K562 (cell line): ENCODE measurements around the gene EPHB4. TPM values are rescaled to one million over a fixed set of nuclear protein-coding genes. Genes with fewer than 3 reads are reported as not detected.

Experiments used
- CHD1 ChIP-seq: fragments of 200-600 bp; sonication (generic); IDR thresholded peaks from one replicate; pipeline ENCODE4 v1.6.1; 2012; ENCODE audit warnings: mild to moderate bottlenecking, moderate library complexity, low read length, inconsistent platforms
- MBD2 ChIP-seq: sonication (generic); IDR thresholded peaks from 2 replicates; pipeline ENCODE4 v1.6.1; 2016; ENCODE audit warnings: low read depth, borderline replicate concordance
- PCBP1 ChIP-seq: fragments of 200-400 bp; formaldehyde crosslinking; IDR thresholded peaks from 2 replicates; pipeline ENCODE4 v1.6.1; 2018; ENCODE audit warnings: mild to moderate bottlenecking, low read depth, low read length; ENCODE audit not compliant: poor library complexity, severe bottlenecking
- RBM25 ChIP-seq: fragments of 200-400 bp; formaldehyde crosslinking; IDR thresholded peaks from 2 replicates; pipeline ENCODE4 v1.6.1; 2018; ENCODE audit warnings: low read length, low read depth, moderate library complexity; ENCODE audit not compliant: severe bottlenecking
- USF1 ChIP-seq: sonication (generic); formaldehyde crosslinking; IDR thresholded peaks from 2 replicates; pipeline ENCODE4 v1.9.0; 2022; ENCODE audit warnings: mild to moderate bottlenecking, missing genetic modification reagents
- ZNF592 ChIP-seq: fragments of 450-650 bp; IDR thresholded peaks from 2 replicates; pipeline ENCODE4 v1.6.1; 2017; ENCODE audit warnings: antibody characterized with exemption, mild to moderate bottlenecking
- polyA plus RNA-seq, 8 experiments: library from polyadenylated mRNA; depleted of rRNA in 4 of 8; stranded (reverse) in 5 of 8; unstranded in 3 of 8; fragments of >200 nt; fragmentation: Nextera tagmentation in 2 of 8; fragmentation: Illumina TruSeq in 1 of 8; extraction: Ambion mirVana in 2 of 8; extraction: Trizol in 1 of 8; gene quantifications; 2 replicates each; pipeline versions ENCODE4 v1.2.1 to v1.2.3, GENCODE V29; 2011 to 2014; ENCODE audit warnings: inconsistent platforms in 1 of 8, missing spikeins in 1 of 8
- total RNA-seq, 7 experiments: library from RNA; depleted of rRNA in 6 of 7; stranded (reverse); fragments of >200 nt in 6 of 7; fragmentation: Illumina TruSeq in 2 of 7; extraction: Trizol in 2 of 7; gene quantifications; 2 replicates each; pipeline versions ENCODE4 v1.2.1 to v1.2.3, GENCODE V29; 2011 to 2021; ENCODE audit warnings: low replicate concordance in 1 of 7

EPHB4 gene
- total and polyA plus RNA-seq, 9 of the 15 experiments (the other 6 are each of a cell fraction or from before 2014, with no cell fraction given): 1.2 to 82.1 (median 37.9) TPM

- TF ChIP-seq ZNF592 (peak; percentile 61), PCBP1 (peak; percentile 22), MBD2 (no peak), RBM25 (no peak), CHD1 (peak; percentile 60), USF1 (CRISPR knock-in tag) (0 out of 2 replicates have a peak, but pooled peaks have one; percentile 5)
Observed at GRCh38 chr7:100826514-100827329, 601 bp downstream of the EPHB4 start (continued).
